ENCODE data around the gene ZGPAT.

DNA sequence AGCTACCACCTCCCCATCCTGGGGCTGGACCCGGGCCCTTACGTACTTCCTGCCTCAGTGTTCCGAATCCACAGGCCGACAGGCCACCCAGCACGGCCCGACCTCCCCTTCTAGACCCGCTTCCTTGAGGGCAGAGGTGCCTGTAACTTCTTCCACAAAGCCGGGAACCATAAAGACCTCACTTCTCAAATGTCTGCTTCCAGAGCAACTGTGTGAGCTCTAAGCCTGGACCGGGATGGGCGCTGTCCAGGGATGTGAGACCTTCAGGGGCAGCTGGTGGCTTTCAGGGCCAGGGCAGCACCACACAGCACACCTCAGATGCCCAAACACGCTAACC is 41.1 kb downstream of the ZGPAT start:
- no peak for TF ChIP-seq CTCF (IDR thresholded peaks at IDR 0.05)
- no peak for TF ChIP-seq POLR2A (IDR thresholded peaks at IDR 0.05)
- no peak for TF ChIP-seq POLR2AphosphoS5 (IDR thresholded peaks at IDR 0.05)
- TF ChIP-seq EP300 (IDR thresholded peaks at IDR 0.05; ENCODE audit: low read depth): no peak

Measured in transverse colon (tissue), 4 donors.